ENCODE measurements around the gene DESI1. TPM values are rescaled to one million over a fixed set of nuclear protein-coding genes. Genes with fewer than 3 reads are reported as not detected.
"Not testable (repeated sequence)": the region's sequence is repeated elsewhere in the genome, so short reads cannot be mapped to it uniquely, and the experiment has no call there.

The DESI1 gene
- total and polyA plus RNA-seq, 7 experiments from 2014 or later, result 10.9 to 45.7 (median 23.7) TPM

GRCh38 chr22:41573677-41574076 is 47.2 kb downstream of the DESI1 start:
- no peak for DNase-seq
- H3K36me3 Mint-ChIP-seq, result peaks cover 0 to 14% (median 3%) of the 10 kb centered on the region in 5 donors
- no peaks in the 10 kb centered on the region for H3K9me3 Mint-ChIP-seq
- ChIA-PET CTCF (no interaction called here), POLR2A (interaction anchor here (0.6 kb wide), 1 partner anchor 35 kb away, joined by 3 read pairs; no protein-coding TSS in a partner anchor)
- no peaks in the 10 kb centered on the region for H3K27me3 Mint-ChIP-seq
- intact Hi-C loops (cut with micrococcal nuclease), result no loop called here
- ATAC-seq, result no peak
- Histone ChIP-seq H3K4me1 (ENCODE audit: control insufficient read depth in 2 of 2, insufficient read depth in 2 of 2, low read length in 2 of 2) (no peaks in the 10 kb centered on the region), H3K9me3 (ENCODE audit: control insufficient read depth in 2 of 3, low read length in 3 of 3) (no peaks in the 10 kb centered on the region), H3K36me3 (ENCODE audit: control insufficient read depth in 2 of 3, insufficient read depth in 3 of 3, low read length in 3 of 3) (peaks cover 0 to 35% (median 0%) of the 10 kb centered on the region in 3 experiments), H3K27ac (ENCODE audit: low read depth, low read length) (no peak overlapping the region), H3K4me3 (ENCODE audit: low read length) (no peak overlapping the region), H3K27me3 (ENCODE audit: control insufficient read depth in 2 of 2, insufficient read depth in 2 of 2, low read length in 2 of 2) (no peaks in the 10 kb centered on the region)
- H3K4me3 Mint-ChIP-seq, result no peak overlapping the region
- H3K4me1 Mint-ChIP-seq, result no peaks in the 10 kb centered on the region
- peak overlapping the region in 1 of 9 donors; percentile 46 for H3K27ac Mint-ChIP-seq

DNA sequence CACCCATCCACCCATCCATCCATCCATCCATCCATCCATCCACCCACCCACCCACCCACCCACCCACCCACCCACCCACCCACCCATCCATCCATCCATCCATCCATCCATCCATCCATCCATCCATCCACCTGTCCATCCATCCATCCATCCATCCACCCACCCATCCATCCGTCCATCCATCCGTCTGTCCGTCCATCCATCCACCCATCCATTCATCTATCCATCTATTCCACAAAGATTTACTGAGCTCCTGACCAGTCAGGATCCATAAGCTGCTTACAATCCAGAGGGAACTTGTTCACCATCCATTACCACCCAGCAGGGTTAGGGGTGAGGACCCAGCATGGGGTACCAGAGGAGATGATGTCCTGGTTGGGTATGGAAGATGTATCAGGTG is 48.5 kb downstream of the DESI1 start:
- H3K27me3 ChIP-seq (ENCODE audit: control insufficient read depth in 2 of 2, insufficient read depth in 2 of 2, low read length in 2 of 2); CTCF ChIA-PET; H3K4me3 Mint-ChIP-seq; H3K27ac ChIP-seq (ENCODE audit: low read depth, low read length); intact Hi-C loops (cut with micrococcal nuclease); ATAC-seq; H3K9me3 ChIP-seq (ENCODE audit: control insufficient read depth in 2 of 3, low read length in 3 of 3); H3K27me3 Mint-ChIP-seq; H3K4me1 ChIP-seq (ENCODE audit: control insufficient read depth in 2 of 2, insufficient read depth in 2 of 2, low read length in 2 of 2); H3K4me3 ChIP-seq (ENCODE audit: low read length); H3K27ac Mint-ChIP-seq; DNase-seq; H3K4me1 Mint-ChIP-seq; H3K36me3 Mint-ChIP-seq; H3K9me3 Mint-ChIP-seq: not testable (repeated sequence)
- H3K36me3 ChIP-seq (ENCODE audit: control insufficient read depth in 2 of 3, insufficient read depth in 3 of 3, low read length in 3 of 3), result peaks cover 0 to 22% (median 0%) of the 10 kb centered on the region in 3 experiments
- POLR2A ChIA-PET, result interaction anchor here (1.0 kb wide), 1 partner anchor 32 kb away, joined by 3 read pairs; no protein-coding TSS in a partner anchor

DNA sequence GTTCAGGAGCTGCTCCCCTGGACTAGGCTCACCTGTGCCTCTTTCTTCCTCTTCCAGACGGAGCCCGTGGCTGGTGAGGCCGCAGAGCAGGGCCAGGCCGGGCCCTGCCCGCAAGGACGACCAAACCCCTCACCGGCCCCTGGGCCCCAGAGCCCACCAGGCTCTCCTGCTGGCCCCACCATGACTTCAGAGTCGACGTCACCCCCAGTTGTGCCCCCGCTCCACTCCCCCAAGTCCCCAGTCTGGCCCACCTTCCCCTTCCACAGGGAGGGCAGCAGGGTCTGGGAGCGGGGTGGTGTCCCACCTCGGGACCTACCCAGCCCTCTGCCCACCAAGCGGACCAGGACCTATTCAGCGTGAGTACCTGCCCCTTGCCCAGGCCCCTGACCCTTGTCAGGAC is 49.1 kb downstream of the DESI1 start:
- no peaks in the 10 kb centered on the region for H3K4me1 ChIP-seq (ENCODE audit: control insufficient read depth in 2 of 2, insufficient read depth in 2 of 2, low read length in 2 of 2)
- Mint-ChIP-seq H3K9me3 (no peaks in the 10 kb centered on the region), H3K36me3 (peaks cover 0 to 3% (median 2%) of the 10 kb centered on the region in 5 donors), H3K4me1 (no peaks in the 10 kb centered on the region), H3K27me3 (no peaks in the 10 kb centered on the region), H3K27ac (no peak overlapping the region), H3K4me3 (no peak overlapping the region)
- H3K36me3 ChIP-seq (ENCODE audit: control insufficient read depth in 2 of 3, insufficient read depth in 3 of 3, low read length in 3 of 3), result peaks cover 0 to 16% (median 0%) of the 10 kb centered on the region in 3 experiments
- ATAC-seq (no peak), DNase-seq (no peak)
- CTCF ChIA-PET, result no interaction called here
- H3K9me3 ChIP-seq (ENCODE audit: control insufficient read depth in 2 of 3, low read length in 3 of 3), result no peaks in the 10 kb centered on the region
- POLR2A ChIA-PET, result no interaction called here
- no peak overlapping the region for H3K27ac ChIP-seq (ENCODE audit: low read depth, low read length)
- intact Hi-C loops (cut with micrococcal nuclease), result no loop called here
- no peak overlapping the region for H3K4me3 ChIP-seq (ENCODE audit: low read length)
- no peaks in the 10 kb centered on the region for H3K27me3 ChIP-seq (ENCODE audit: control insufficient read depth in 2 of 2, insufficient read depth in 2 of 2, low read length in 2 of 2)

- peaks cover 0 to 2% (median 0%) of the 10 kb centered on the region in 3 experiments for H3K36me3 ChIP-seq (ENCODE audit: control insufficient read depth in 2 of 3, insufficient read depth in 3 of 3, low read length in 3 of 3)
- Mint-ChIP-seq H3K27ac (no peak overlapping the region), H3K4me1 (peaks cover 0 to 4% (median 0%) of the 10 kb centered on the region in 7 donors), H3K27me3 (peaks cover 0 to 3% (median 0%) of the 10 kb centered on the region in 5 donors), H3K9me3 (no peaks in the 10 kb centered on the region), H3K4me3 (no peak overlapping the region), H3K36me3 (no peaks in the 10 kb centered on the region)
- no peak for DNase-seq
- H3K27me3 ChIP-seq (ENCODE audit: control insufficient read depth in 2 of 2, insufficient read depth in 2 of 2, low read length in 2 of 2), result no peaks in the 10 kb centered on the region
- H3K9me3 ChIP-seq (ENCODE audit: control insufficient read depth in 2 of 3, low read length in 3 of 3), result no peaks in the 10 kb centered on the region
- ATAC-seq, result no peak
- POLR2A ChIA-PET, result no interaction called here
- CTCF ChIA-PET, result interaction anchor here (0.7 kb wide), 1 partner anchor 97 kb away, joined by 5 read pairs; no protein-coding TSS in a partner anchor
- no peak overlapping the region for H3K4me3 ChIP-seq (ENCODE audit: low read length)
- no peaks in the 10 kb centered on the region for H3K4me1 ChIP-seq (ENCODE audit: control insufficient read depth in 2 of 2, insufficient read depth in 2 of 2, low read length in 2 of 2)
- intact Hi-C loops (cut with micrococcal nuclease), result no loop called here
- no peak overlapping the region for H3K27ac ChIP-seq (ENCODE audit: low read depth, low read length)
Measured at GRCh38 chr22:41570221-41570620, 50.6 kb downstream of the DESI1 start.

DNA sequence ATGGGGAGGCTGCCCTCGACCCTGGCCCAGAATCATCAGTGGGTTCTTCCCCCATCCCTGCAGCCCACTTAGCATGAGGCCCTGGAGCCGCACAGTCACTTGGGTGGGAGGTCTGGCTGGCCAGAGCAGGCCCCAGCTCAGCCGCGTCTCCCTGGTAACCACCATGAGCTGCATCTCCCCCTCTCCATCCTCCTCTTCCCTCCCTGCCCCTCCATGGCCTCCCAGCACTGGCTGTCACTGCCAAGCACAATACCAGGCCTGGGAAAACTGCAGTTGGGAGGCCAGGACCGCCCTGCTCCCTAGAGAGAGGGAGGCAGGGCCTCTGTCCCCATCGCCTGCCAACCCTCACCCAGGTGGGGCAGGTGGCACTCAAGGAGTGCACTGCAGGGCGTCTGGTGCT is 52.0 kb downstream of the DESI1 start:
- ChIA-PET POLR2A (no interaction called here), CTCF (no interaction called here)
- H3K27ac Mint-ChIP-seq, result no peak overlapping the region
- H3K27me3 ChIP-seq (ENCODE audit: control insufficient read depth in 2 of 2, insufficient read depth in 2 of 2, low read length in 2 of 2), result no peaks in the 10 kb centered on the region
- H3K9me3 Mint-ChIP-seq, result no peaks in the 10 kb centered on the region
- no peaks in the 10 kb centered on the region for H3K36me3 Mint-ChIP-seq
- H3K4me3 Mint-ChIP-seq, result no peak overlapping the region
- no peaks in the 10 kb centered on the region for H3K36me3 ChIP-seq (ENCODE audit: control insufficient read depth in 2 of 3, insufficient read depth in 3 of 3, low read length in 3 of 3)
- no peaks in the 10 kb centered on the region for H3K4me1 ChIP-seq (ENCODE audit: control insufficient read depth in 2 of 2, insufficient read depth in 2 of 2, low read length in 2 of 2)
- no peak for ATAC-seq
- H3K9me3 ChIP-seq (ENCODE audit: control insufficient read depth in 2 of 3, low read length in 3 of 3), result no peaks in the 10 kb centered on the region
- intact Hi-C loops (cut with micrococcal nuclease), result no loop called here
- H3K27ac ChIP-seq (ENCODE audit: low read depth, low read length), result no peak overlapping the region
- peaks cover 0 to 3% (median 0%) of the 10 kb centered on the region in 5 donors for H3K27me3 Mint-ChIP-seq
- no peak overlapping the region for H3K4me3 ChIP-seq (ENCODE audit: low read length)
- DNase-seq, result no peak
- H3K4me1 Mint-ChIP-seq, result peaks cover 0 to 9% (median 0%) of the 10 kb centered on the region in 7 donors

GRCh38 chr22:41567512-41567768 is 53.4 kb downstream of the DESI1 start:
- H3K9me3 Mint-ChIP-seq, result no peaks in the 10 kb centered on the region
- no peaks in the 10 kb centered on the region for H3K9me3 ChIP-seq (ENCODE audit: control insufficient read depth in 2 of 3, low read length in 3 of 3)
- no peaks in the 10 kb centered on the region for H3K36me3 ChIP-seq (ENCODE audit: control insufficient read depth in 2 of 3, insufficient read depth in 3 of 3, low read length in 3 of 3)
- no peaks in the 10 kb centered on the region for H3K36me3 Mint-ChIP-seq
- CTCF ChIA-PET, result no interaction called here
- POLR2A ChIA-PET, result no interaction called here
- H3K4me3 ChIP-seq (ENCODE audit: low read length), result no peak overlapping the region
- H3K27me3 ChIP-seq (ENCODE audit: control insufficient read depth in 2 of 2, insufficient read depth in 2 of 2, low read length in 2 of 2), result no peaks in the 10 kb centered on the region
- DNase-seq, result no peak
- H3K4me1 ChIP-seq (ENCODE audit: control insufficient read depth in 2 of 2, insufficient read depth in 2 of 2, low read length in 2 of 2), result no peaks in the 10 kb centered on the region
- H3K4me1 Mint-ChIP-seq, result peaks cover 0 to 9% (median 0%) of the 10 kb centered on the region in 7 donors
- H3K27me3 Mint-ChIP-seq, result peaks cover 0 to 8% (median 0%) of the 10 kb centered on the region in 5 donors
- ATAC-seq, result no peak
- intact Hi-C loops (cut with micrococcal nuclease), result no loop called here
- H3K27ac Mint-ChIP-seq, result no peak overlapping the region
- H3K27ac ChIP-seq (ENCODE audit: low read depth, low read length), result no peak overlapping the region
- H3K4me3 Mint-ChIP-seq, result no peak overlapping the region

DNA sequence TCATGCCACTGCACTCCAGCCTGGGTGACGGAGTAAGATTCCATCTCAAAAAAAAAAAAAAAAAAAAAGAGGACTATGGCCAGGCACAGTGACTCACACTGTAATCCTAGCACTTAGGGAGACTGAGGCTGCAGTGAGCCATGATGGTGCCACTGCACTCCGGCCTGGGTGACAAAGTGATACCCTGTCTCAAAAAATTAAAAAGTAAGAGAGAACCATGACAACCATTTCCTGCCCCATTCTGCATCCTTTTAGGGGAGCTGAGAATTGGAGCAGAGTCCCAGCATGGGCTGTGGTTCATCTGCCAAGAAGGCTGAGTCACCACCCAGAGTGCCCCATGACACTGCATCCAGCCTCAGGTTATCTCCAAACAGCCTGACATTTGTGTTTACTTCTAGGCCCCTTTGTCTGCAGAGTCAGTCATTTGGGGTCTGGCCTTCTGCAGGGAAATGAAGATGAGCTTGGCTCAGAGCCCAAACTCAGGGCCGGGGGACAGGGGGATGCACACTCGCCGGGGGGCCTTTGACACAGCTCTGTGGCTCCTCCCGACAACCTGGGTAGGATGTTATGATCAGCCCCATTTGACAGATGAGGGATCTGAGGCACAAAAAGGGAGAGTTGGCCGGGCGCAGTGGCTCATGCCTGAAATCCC is 55.3 kb downstream of the DESI1 start:
- peak overlapping the region in 1 of 9 donors; percentile 42 for H3K27ac Mint-ChIP-seq
- H3K27me3 ChIP-seq (ENCODE audit: control insufficient read depth in 2 of 2, insufficient read depth in 2 of 2, low read length in 2 of 2), result no peaks in the 10 kb centered on the region
- intact Hi-C loops (cut with micrococcal nuclease), result no loop called here
- no peak for ATAC-seq
- no peaks in the 10 kb centered on the region for H3K36me3 ChIP-seq (ENCODE audit: control insufficient read depth in 2 of 3, insufficient read depth in 3 of 3, low read length in 3 of 3)
- no peaks in the 10 kb centered on the region for H3K9me3 ChIP-seq (ENCODE audit: control insufficient read depth in 2 of 3, low read length in 3 of 3)
- no peaks in the 10 kb centered on the region for H3K36me3 Mint-ChIP-seq
- no peak for DNase-seq
- no peak overlapping the region for H3K4me3 ChIP-seq (ENCODE audit: low read length)
- CTCF ChIA-PET, result interaction anchor here (0.6 to 1.2 kb wide), 2 partner anchors 52 to 315 kb away, joined by 3 to 5 read pairs; no protein-coding TSS in a partner anchor
- no peak overlapping the region for H3K27ac ChIP-seq (ENCODE audit: low read depth, low read length)
- H3K4me1 ChIP-seq (ENCODE audit: control insufficient read depth in 2 of 2, insufficient read depth in 2 of 2, low read length in 2 of 2), result no peaks in the 10 kb centered on the region
- POLR2A ChIA-PET, result interaction anchor here (0.5 to 0.8 kb wide), 3 partner anchors 21 to 115 kb away, joined by 3 to 8 read pairs (median 5); no protein-coding TSS in a partner anchor
- no peak overlapping the region for H3K4me3 Mint-ChIP-seq
- peaks cover 7 to 25% (median 9%) of the 10 kb centered on the region in 5 donors for H3K27me3 Mint-ChIP-seq
- H3K9me3 Mint-ChIP-seq, result no peaks in the 10 kb centered on the region
- H3K4me1 Mint-ChIP-seq, result peaks cover 0 to 12% (median 0%) of the 10 kb centered on the region in 7 donors
